K562 (cell line): ENCODE results near the gene GRB2. TPM values are rescaled to one million over a fixed set of nuclear protein-coding genes. Genes with fewer than 3 reads are reported as not detected.

Source experiments
- ARID1B ChIP-seq: fragments of 450-650 bp; IDR thresholded peaks from 2 replicates; pipeline ENCODE4 v1.6.1; 2016; ENCODE audit warnings: antibody characterized with exemption, mild to moderate bottlenecking, inconsistent platforms
- ATF7 ChIP-seq: fragments of 450-650 bp; IDR thresholded peaks from 2 replicates; pipeline ENCODE4 v1.7.1; 2014; ENCODE audit warnings: mild to moderate bottlenecking, moderate library complexity
- CBX3 ChIP-seq, 2 experiments: IDR thresholded peaks; 1 replicate in 1 of 2; 2 replicates in 1 of 2; pipeline ENCODE4 v1.6.1; 2012; ENCODE audit warnings: inconsistent platforms in 2 of 2, low read length in 2 of 2, borderline replicate concordance in 1 of 2, control low read depth in 1 of 2
- CREB3 ChIP-seq: fragments of 450-650 bp; conservative IDR thresholded peaks from 2 replicates; pipeline ENCODE4 v1.6.1; 2016; ENCODE audit warnings: missing genetic modification characterization, low read depth, mild to moderate bottlenecking, missing compliant biosample characterization, moderate library complexity
- E2F6 ChIP-seq, 2 experiments: IDR thresholded peaks; 2 replicates each; pipeline ENCODE4 v1.6.1; 2011; ENCODE audit warnings: borderline replicate concordance in 1 of 2, control low read depth in 1 of 2, low read depth in 1 of 2, low read length in 1 of 2, mild to moderate bottlenecking in 1 of 2, mixed read lengths in 1 of 2, moderate library complexity in 1 of 2; ENCODE audit not compliant: insufficient read depth in 1 of 2, insufficient read length in 1 of 2, poor library complexity in 1 of 2, severe bottlenecking in 1 of 2; ENCODE audit errors: extremely low read depth in 1 of 2
- EGR1 ChIP-seq: fragments of 450-650 bp; conservative IDR thresholded peaks from 2 replicates; pipeline ENCODE4 v1.6.1; 2017; ENCODE audit warnings: mild to moderate bottlenecking
- ESRRA ChIP-seq: fragments of 450-650 bp; IDR thresholded peaks from 2 replicates; pipeline ENCODE4 v1.6.1; 2014; ENCODE audit warnings: low read depth, mild to moderate bottlenecking, moderate library complexity, borderline replicate concordance
- FOXK2 ChIP-seq, 2 experiments: fragments of 450-650 bp; IDR thresholded peaks in 1 of 2; conservative IDR thresholded peaks in 1 of 2; 2 replicates each; pipeline ENCODE4 v1.6.1; 2016; ENCODE audit warnings: low read depth in 2 of 2, mild to moderate bottlenecking in 1 of 2
- GATA2 ChIP-seq: sonication (generic); formaldehyde crosslinking; IDR thresholded peaks from 2 replicates; pipeline ENCODE4 v1.4.0; 2020; ENCODE audit warnings: mild to moderate bottlenecking, missing genetic modification reagents
- GATAD2A ChIP-seq: fragments of 450-650 bp; IDR thresholded peaks from 2 replicates; pipeline ENCODE4 v1.6.1; 2017
- HNRNPLL ChIP-seq: fragments of 200-400 bp; formaldehyde crosslinking; IDR thresholded peaks from 2 replicates; pipeline ENCODE4 v1.6.1; 2017; ENCODE audit warnings: low read length, low read depth, mild to moderate bottlenecking; ENCODE audit not compliant: poor library complexity, severe bottlenecking
- KAT8 ChIP-seq: fragments of 450-650 bp; IDR thresholded peaks from 2 replicates; pipeline ENCODE4 v1.6.1; 2016; ENCODE audit warnings: low read depth, mild to moderate bottlenecking
- MED1 ChIP-seq: sonication (generic); formaldehyde crosslinking; IDR thresholded peaks from 2 replicates; pipeline ENCODE4 v1.8.1; 2023; ENCODE audit warnings: missing genetic modification reagents, borderline replicate concordance
- NR4A1 ChIP-seq, 2 experiments: fragments of 250-450 bp in 1 of 2; fragments of 450-650 bp in 1 of 2; sonication (Bioruptor Pico) in 1 of 2; IDR thresholded peaks; 2 replicates each; pipeline versions ENCODE4 v1.4.0 to v1.6.1; 2016 to 2020; ENCODE audit warnings: mild to moderate bottlenecking in 2 of 2, missing compliant biosample characterization in 1 of 2, missing genetic modification characterization in 1 of 2, moderate library complexity in 1 of 2
- TAF15 ChIP-seq: fragments of 200-400 bp; formaldehyde crosslinking; IDR thresholded peaks from 2 replicates; pipeline ENCODE4 v1.6.1; 2017; ENCODE audit warnings: mild to moderate bottlenecking, low read depth, low read length, moderate library complexity
- TFAM ChIP-seq: fragments of 250-450 bp; sonication (Bioruptor Pico); conservative IDR thresholded peaks from 2 replicates; pipeline ENCODE4 v1.5.0; 2021; ENCODE audit warnings: mild to moderate bottlenecking, moderate library complexity
- TGIF2 ChIP-seq: sonication (generic); formaldehyde crosslinking; IDR thresholded peaks from 2 replicates; pipeline ENCODE4 v1.8.1; 2022; ENCODE audit warnings: mild to moderate bottlenecking, missing genetic modification reagents, moderate library complexity
- ZBTB1 ChIP-seq: sonication (generic); formaldehyde crosslinking; IDR thresholded peaks from 2 replicates; pipeline ENCODE4 v1.8.1; 2023; ENCODE audit warnings: missing genetic modification reagents, low read depth, mild to moderate bottlenecking, borderline replicate concordance
- ZNF224 ChIP-seq: sonication (generic); formaldehyde crosslinking; IDR thresholded peaks from 2 replicates; pipeline ENCODE4 v1.8.0; 2022; ENCODE audit warnings: mild to moderate bottlenecking, missing genetic modification reagents
- ZNF280A ChIP-seq: fragments of 450-650 bp; IDR thresholded peaks from 2 replicates; pipeline ENCODE4 v1.6.1; 2018; ENCODE audit warnings: mild to moderate bottlenecking, low read depth; ENCODE audit not compliant: partially characterized antibody
- ZNF551 ChIP-seq: fragments of 250-450 bp; sonication (Bioruptor Pico); IDR thresholded peaks from 2 replicates; pipeline ENCODE4 v1.5.0; 2021; ENCODE audit warnings: mild to moderate bottlenecking, moderate library complexity
- polyA plus RNA-seq, 8 experiments: library from polyadenylated mRNA; depleted of rRNA in 4 of 8; stranded (reverse) in 5 of 8; unstranded in 3 of 8; fragments of >200 nt; fragmentation: Nextera tagmentation in 2 of 8; fragmentation: Illumina TruSeq in 1 of 8; extraction: Ambion mirVana in 2 of 8; extraction: Trizol in 1 of 8; gene quantifications; 2 replicates each; pipeline versions ENCODE4 v1.2.1 to v1.2.3, GENCODE V29; 2011 to 2014; ENCODE audit warnings: inconsistent platforms in 1 of 8, missing spikeins in 1 of 8
- total RNA-seq, 7 experiments: library from RNA; depleted of rRNA in 6 of 7; stranded (reverse); fragments of >200 nt in 6 of 7; fragmentation: Illumina TruSeq in 2 of 7; extraction: Trizol in 2 of 7; gene quantifications; 2 replicates each; pipeline versions ENCODE4 v1.2.1 to v1.2.3, GENCODE V29; 2011 to 2021; ENCODE audit warnings: low replicate concordance in 1 of 7

GRB2 gene
- total and polyA plus RNA-seq, 9 of the 15 experiments (the other 6 are each of a cell fraction or from before 2014, with no cell fraction given), result 57.2 to 136 (median 84.8) TPM

GRCh38 chr17:75447951-75448856 is 42.7 kb upstream of the GRB2 start (continued):
- no peak for TF ChIP-seq ESRRA
- peak; percentile 50 for TF ChIP-seq HNRNPLL
- TF ChIP-seq KAT8, result no peak
- peak; percentile 54 for TF ChIP-seq GATAD2A
- TF ChIP-seq ARID1B, result peak; percentile 98
- no peak for TF ChIP-seq ZBTB1 (CRISPR knock-in tag)
- TF ChIP-seq TGIF2, result no peak
- TF ChIP-seq EGR1, result no peak
- peak; percentile 55; the same call in 1 of the 2 replicates for TF ChIP-seq ATF7
- peak; percentile 58 to 75; a peak in 3 of 4 replicates for TF ChIP-seq FOXK2 (conservative IDR thresholded peaks at IDR 0.05 in 1 of 2, IDR thresholded peaks at IDR 0.05 in 1 of 2; ENCODE audit: low read depth in 2 of 2)
- no peak for TF ChIP-seq TAF15
- TF ChIP-seq NR4A1 (CRISPR knock-in tag; IDR thresholded peaks at IDR 0.05), result no peak
- no peak; the same call in 1 of the 2 replicates for TF ChIP-seq NR4A1 (tag; IDR thresholded peaks at IDR 0.05)
- TF ChIP-seq CREB3 (tag), result no peak; the same call in 1 of the 2 replicates
- no peak for TF ChIP-seq TFAM (CRISPR knock-in tag)
- no peak for TF ChIP-seq ZNF551
- no peak for TF ChIP-seq E2F6 (IDR thresholded peaks at IDR 0.05; ENCODE audit: borderline replicate concordance in 1 of 2, extremely low read depth in 1 of 2, insufficient read depth in 1 of 2, insufficient read length in 1 of 2, low read depth in 1 of 2, low read length in 1 of 2, poor library complexity in 1 of 2, severe bottlenecking in 1 of 2)
- no peak for TF ChIP-seq ZNF224 (CRISPR knock-in tag)
- TF ChIP-seq MED1, result no peak
- TF ChIP-seq GATA2 (CRISPR knock-in tag), result peak; percentile 92
- peak in 1 of 2 experiments; percentile 65; a peak in 2 of 3 replicates for TF ChIP-seq CBX3 (IDR thresholded peaks at IDR 0.05; ENCODE audit: borderline replicate concordance in 1 of 2, low read length in 2 of 2)
- TF ChIP-seq ZNF280A, result no peak
